ENCODE measurements around the gene SCAI. TPM values are rescaled to one million over a fixed set of nuclear protein-coding genes. Genes with fewer than 3 reads are reported as not detected.
"Not testable (repeated sequence)": the region's sequence is repeated elsewhere in the genome, so short reads cannot be mapped to it uniquely, and the experiment has no call there.

Gene SCAI
- total RNA-seq, 6 experiments from 2014 or later, result 1.8 to 5.5 (median 2.6) TPM

DNA sequence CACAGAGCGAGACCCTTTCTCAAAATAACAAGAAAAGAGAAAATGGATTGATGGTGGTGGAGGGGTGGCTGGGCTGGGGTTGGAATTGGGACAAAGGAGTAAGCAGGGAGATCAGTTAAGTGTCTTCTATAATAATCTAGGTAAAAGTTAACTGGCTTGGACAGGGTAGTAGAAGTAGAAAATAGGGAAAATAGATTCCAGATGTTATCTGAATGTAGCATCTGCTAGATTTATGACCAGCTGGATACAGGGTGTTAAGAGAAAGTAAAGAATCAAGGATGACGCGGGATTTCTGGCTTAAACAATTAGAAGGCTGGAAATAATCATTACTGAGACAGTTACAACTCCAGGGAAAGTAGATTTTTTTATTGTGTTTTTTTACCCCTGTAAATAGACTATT, 33.3 kb upstream of the SCAI start:
- intact Hi-C loops (cut with DNase I), result no loop called here
- no peaks in the 10 kb centered on the region for H3K36me3 ChIP-seq
- DNase-seq, result no peak
- WGBS (ENCODE audit: insufficient coverage, low coverage, low lambda C conversion rate, missing lambda C conversion rate), result 96% methylated on average over 3 of the region's 3 CpGs
- TF ChIP-seq POLR2A (IDR thresholded peaks at IDR 0.05), result no peak
- TF ChIP-seq, protein P1, sequence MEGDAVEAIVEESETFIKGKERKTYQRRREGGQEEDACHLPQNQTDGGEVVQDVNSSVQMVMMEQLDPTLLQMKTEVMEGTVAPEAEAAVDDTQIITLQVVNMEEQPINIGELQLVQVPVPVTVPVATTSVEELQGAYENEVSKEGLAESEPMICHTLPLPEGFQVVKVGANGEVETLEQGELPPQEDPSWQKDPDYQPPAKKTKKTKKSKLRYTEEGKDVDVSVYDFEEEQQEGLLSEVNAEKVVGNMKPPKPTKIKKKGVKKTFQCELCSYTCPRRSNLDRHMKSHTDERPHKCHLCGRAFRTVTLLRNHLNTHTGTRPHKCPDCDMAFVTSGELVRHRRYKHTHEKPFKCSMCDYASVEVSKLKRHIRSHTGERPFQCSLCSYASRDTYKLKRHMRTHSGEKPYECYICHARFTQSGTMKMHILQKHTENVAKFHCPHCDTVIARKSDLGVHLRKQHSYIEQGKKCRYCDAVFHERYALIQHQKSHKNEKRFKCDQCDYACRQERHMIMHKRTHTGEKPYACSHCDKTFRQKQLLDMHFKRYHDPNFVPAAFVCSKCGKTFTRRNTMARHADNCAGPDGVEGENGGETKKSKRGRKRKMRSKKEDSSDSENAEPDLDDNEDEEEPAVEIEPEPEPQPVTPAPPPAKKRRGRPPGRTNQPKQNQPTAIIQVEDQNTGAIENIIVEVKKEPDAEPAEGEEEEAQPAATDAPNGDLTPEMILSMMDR (IDR thresholded peaks at IDR 0.05), result no peak
- H3K27me3 ChIP-seq, result no peaks in the 10 kb centered on the region
- no peak overlapping the region for H3K27ac ChIP-seq
- no peak for ATAC-seq
- H3K4me1 ChIP-seq, result peaks cover 0 to 4% (median 0%) of the 10 kb centered on the region in 4 donors
- no peak overlapping the region for H3K4me3 ChIP-seq
- H3K9me3 ChIP-seq, result no peaks in the 10 kb centered on the region

DNA sequence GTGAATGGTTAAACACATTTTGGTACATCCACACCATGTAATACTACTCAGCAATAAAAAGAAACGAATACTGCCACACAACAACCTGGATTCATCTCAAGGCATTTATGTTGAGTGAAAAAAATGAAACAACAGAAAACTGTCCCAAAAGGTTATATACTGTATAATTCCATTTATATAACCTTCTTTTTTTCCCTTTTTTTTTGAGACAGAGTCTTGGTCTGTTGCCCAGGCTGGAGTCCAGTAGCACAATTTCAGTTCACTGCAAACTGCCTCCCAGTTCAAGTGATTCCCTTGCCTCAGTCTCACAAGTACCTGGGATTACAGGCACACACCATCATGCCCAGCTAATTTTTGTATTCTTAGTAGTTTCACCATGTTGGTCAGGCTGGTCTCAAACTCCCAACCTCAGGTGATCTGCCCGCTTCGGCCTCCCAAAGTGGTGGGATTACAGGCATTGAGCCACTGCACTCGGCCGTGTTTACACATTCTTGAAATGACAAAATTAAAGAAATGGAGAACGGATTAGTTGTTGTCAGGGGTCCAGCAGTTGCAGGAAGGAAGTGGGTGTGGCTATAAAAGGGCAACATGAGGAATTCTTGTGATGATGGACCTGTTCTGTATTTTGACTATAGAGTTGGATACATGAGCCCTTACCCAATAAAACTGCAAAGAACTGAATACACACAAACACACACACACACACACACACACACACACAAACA, 28.9 kb upstream of the SCAI start:
- peak in 1 of 4 donors; percentile 28 for ATAC-seq
- no peak overlapping the region for H3K27ac ChIP-seq
- TF ChIP-seq, protein P1 (IDR thresholded peaks at IDR 0.05), result no peak
- no peak for TF ChIP-seq POLR2A (IDR thresholded peaks at IDR 0.05)
- intact Hi-C loops (cut with DNase I), result no loop called here
- H3K4me1 ChIP-seq, result peaks cover 0 to 4% (median 0%) of the 10 kb centered on the region in 4 donors
- DNase-seq, result no peak
- H3K27me3 ChIP-seq, result no peaks in the 10 kb centered on the region
- H3K4me3 ChIP-seq, result no peak overlapping the region
- peaks cover 0 to 17% (median 10%) of the 10 kb centered on the region in 4 donors for H3K36me3 ChIP-seq
- H3K9me3 ChIP-seq, result no peaks in the 10 kb centered on the region
- 58% methylated on average over 6 of the region's 6 CpGs for WGBS (ENCODE audit: insufficient coverage, low coverage, low lambda C conversion rate, missing lambda C conversion rate)

DNA sequence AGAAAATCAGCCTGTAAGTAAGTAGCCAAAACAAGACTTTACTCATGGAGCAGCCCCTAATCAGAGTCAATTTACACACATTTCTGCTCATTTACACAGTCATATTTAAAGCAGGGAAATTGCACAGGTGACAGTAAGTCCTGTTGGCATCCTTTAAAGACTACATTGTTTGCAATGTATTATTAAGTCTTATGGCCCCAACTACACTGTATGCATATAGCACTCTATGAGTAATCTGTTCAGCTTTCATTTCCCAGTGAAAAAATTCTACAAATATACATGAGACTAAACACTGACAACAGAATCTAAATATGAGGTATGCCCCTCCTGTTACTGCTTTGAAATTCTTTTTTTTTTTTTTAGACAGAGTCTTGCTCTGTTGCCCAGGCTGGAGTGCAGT, 26.6 kb upstream of the SCAI start:
- Histone ChIP-seq H3K27ac (no peak overlapping the region), H3K36me3 (peaks cover 0 to 17% (median 10%) of the 10 kb centered on the region in 4 donors), H3K9me3 (no peaks in the 10 kb centered on the region), H3K27me3 (no peaks in the 10 kb centered on the region), H3K4me1 (peaks cover 0 to 4% (median 0%) of the 10 kb centered on the region in 4 donors), H3K4me3 (no peak overlapping the region)
- DNase-seq (no peak), ATAC-seq (no peak)
- TF ChIP-seq POLR2A (IDR thresholded peaks at IDR 0.05), result no peak
- TF ChIP-seq, protein P1 (IDR thresholded peaks at IDR 0.05), result no peak
- intact Hi-C loops (cut with DNase I), result no loop called here

DNA sequence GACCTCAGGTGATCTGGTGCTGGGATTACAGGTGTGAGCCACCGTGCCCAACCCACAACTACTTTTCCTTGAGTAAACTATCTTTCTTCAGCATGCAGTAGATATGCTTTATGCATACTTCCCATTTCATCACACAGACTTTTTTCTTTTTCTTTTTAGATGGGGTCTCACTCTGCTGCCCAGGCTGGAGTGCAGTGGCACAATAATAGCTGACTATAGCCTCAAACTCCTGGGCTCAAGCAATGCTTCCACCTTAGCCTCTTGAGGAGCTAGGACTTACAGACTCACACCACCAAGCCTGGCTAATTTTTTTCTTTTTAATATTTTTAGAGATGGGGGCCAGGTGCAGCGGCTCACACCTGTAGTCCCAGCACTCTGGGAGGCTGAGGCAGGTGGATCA, 23.4 kb upstream of the SCAI start:
- TF ChIP-seq, protein P1 (IDR thresholded peaks at IDR 0.05), result no peak
- no peak for TF ChIP-seq POLR2A (IDR thresholded peaks at IDR 0.05)
- H3K9me3 ChIP-seq, result no peaks in the 10 kb centered on the region
- peaks cover 0 to 17% (median 10%) of the 10 kb centered on the region in 4 donors for H3K36me3 ChIP-seq
- WGBS (ENCODE audit: insufficient coverage, low coverage, low lambda C conversion rate, missing lambda C conversion rate), result 94% methylated on average over 2 of the region's 2 CpGs
- no peak for ATAC-seq
- no peaks in the 10 kb centered on the region for H3K27me3 ChIP-seq
- no peak for DNase-seq
- intact Hi-C loops (cut with DNase I), result no loop called here
- H3K27ac ChIP-seq, result no peak overlapping the region
- H3K4me3 ChIP-seq, result no peak overlapping the region
- H3K4me1 ChIP-seq, result peaks cover 0 to under 1% (median 0%) of the 10 kb centered on the region in 4 donors

DNA sequence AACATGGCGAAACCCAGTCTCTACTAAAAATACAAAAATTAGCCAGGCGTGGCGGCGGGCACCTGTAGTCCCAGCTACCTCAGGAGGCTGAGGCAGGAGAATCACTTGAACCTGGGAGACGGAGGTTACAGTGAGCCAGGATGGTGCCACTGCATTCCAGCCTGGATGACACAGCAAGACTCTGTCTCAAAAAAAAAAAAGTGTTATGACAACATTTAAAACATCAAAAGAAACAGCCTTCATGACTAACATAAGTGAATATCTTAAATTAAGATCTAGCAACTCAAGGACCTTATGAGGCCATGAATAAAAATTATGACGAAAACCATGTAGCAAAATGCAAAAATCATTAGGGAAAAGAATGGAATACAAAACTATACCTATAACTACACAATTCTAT, 19.6 kb upstream of the SCAI start:
- H3K27ac ChIP-seq; ATAC-seq; H3K36me3 ChIP-seq; H3K9me3 ChIP-seq; DNase-seq; H3K4me3 ChIP-seq; intact Hi-C loops (cut with DNase I); H3K27me3 ChIP-seq: not testable (repeated sequence)
- peaks cover 0 to 13% (median 0%) of the 10 kb centered on the region in 4 donors for H3K4me1 ChIP-seq
- 100% methylated on average over 2 of the region's 6 CpGs for WGBS (ENCODE audit: insufficient coverage, low coverage, low lambda C conversion rate, missing lambda C conversion rate)

Measured in right lobe of liver (tissue), 6 donors.